ENCODE results near the gene PCSK2.

DNA sequence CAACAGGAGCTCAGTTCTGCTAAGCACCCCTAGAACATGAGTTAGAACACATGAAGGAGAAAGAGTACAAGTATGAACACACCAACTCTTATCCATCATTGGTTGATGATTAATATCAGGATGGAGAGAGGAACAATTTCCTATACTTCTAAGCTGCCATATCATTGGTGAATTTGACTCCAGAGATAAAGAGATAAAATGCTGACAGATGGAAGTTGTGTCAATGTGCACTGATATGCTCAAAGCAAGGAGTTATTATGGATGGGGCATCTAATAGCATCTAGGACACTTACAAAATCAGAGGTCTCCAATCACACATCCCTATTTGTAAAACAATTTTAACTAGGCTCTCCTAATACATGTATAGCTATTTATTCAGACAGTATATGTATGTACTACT is 159.0 kb downstream of the PCSK2 start:
- TF ChIP-seq EZH2 (IDR thresholded peaks at IDR 0.05; ENCODE audit: low read depth), result no peak
- TF ChIP-seq, protein P1, sequence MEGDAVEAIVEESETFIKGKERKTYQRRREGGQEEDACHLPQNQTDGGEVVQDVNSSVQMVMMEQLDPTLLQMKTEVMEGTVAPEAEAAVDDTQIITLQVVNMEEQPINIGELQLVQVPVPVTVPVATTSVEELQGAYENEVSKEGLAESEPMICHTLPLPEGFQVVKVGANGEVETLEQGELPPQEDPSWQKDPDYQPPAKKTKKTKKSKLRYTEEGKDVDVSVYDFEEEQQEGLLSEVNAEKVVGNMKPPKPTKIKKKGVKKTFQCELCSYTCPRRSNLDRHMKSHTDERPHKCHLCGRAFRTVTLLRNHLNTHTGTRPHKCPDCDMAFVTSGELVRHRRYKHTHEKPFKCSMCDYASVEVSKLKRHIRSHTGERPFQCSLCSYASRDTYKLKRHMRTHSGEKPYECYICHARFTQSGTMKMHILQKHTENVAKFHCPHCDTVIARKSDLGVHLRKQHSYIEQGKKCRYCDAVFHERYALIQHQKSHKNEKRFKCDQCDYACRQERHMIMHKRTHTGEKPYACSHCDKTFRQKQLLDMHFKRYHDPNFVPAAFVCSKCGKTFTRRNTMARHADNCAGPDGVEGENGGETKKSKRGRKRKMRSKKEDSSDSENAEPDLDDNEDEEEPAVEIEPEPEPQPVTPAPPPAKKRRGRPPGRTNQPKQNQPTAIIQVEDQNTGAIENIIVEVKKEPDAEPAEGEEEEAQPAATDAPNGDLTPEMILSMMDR (conservative IDR thresholded peaks at IDR 0.05), result no peak

All from PC-9 (cell line).